Stimulated activated CD8-positive, alpha-beta memory T cell treated with anti-CD3 and anti-CD28 coated beads, Interleukin-15, amount 100 ng/mL, for 1 hour (primary cell): ENCODE results near the gene GALNTL6.
"Not testable (repeated sequence)": the region's sequence is repeated elsewhere in the genome, so short reads cannot be mapped to it uniquely, and the experiment has no call there.

ENCODE experiments used
- DNase-seq: peaks from one replicate; pipeline ENCODE4 v3.0.0-alpha.2; 2020; ENCODE audit warnings: low read depth

GALNTL6 gene

GRCh38 chr4:172393220-172393619 lies 580.0 kb downstream of the GALNTL6 start:
- no peak for DNase-seq

- no peak for DNase-seq
Measured at GRCh38 chr4:172404676-172405075, 591.5 kb downstream of the GALNTL6 start.

GRCh38 chr4:172410363-172410762 lies 597.2 kb downstream of the GALNTL6 start:
- DNase-seq, result no peak

GRCh38 chr4:172411149-172411548 lies 597.9 kb downstream of the GALNTL6 start:
- DNase-seq, result no peak

- DNase-seq, result no peak
Measured at GRCh38 chr4:172412851-172413580, 599.8 kb downstream of the GALNTL6 start.

GRCh38 chr4:172428979-172429378 lies 615.8 kb downstream of the GALNTL6 start:
- DNase-seq, result not testable (repeated sequence)

GRCh38 chr4:172480471-172480870 lies 667.3 kb downstream of the GALNTL6 start:
- DNase-seq, result no peak

GRCh38 chr4:172481802-172482508 lies 668.8 kb downstream of the GALNTL6 start:
- DNase-seq, result no peak

- no peak for DNase-seq
Measured at GRCh38 chr4:172485007-172485406, 671.8 kb downstream of the GALNTL6 start.

GRCh38 chr4:172486531-172486930 lies 673.3 kb downstream of the GALNTL6 start:
- DNase-seq, result no peak

- no peak for DNase-seq
Measured at GRCh38 chr4:172489861-172490260, 676.7 kb downstream of the GALNTL6 start.

GRCh38 chr4:172495769-172496168 lies 682.6 kb downstream of the GALNTL6 start:
- DNase-seq, result no peak

GRCh38 chr4:172497321-172497720 lies 684.1 kb downstream of the GALNTL6 start:
- DNase-seq, result no peak

- DNase-seq, result no peak
Measured at GRCh38 chr4:172514011-172514410, 700.8 kb downstream of the GALNTL6 start.

GRCh38 chr4:172514801-172515200 lies 701.6 kb downstream of the GALNTL6 start:
- no peak for DNase-seq

- no peak for DNase-seq
Measured at GRCh38 chr4:172515266-172515879, 702.2 kb downstream of the GALNTL6 start.

GRCh38 chr4:172517391-172517790 lies 704.2 kb downstream of the GALNTL6 start:
- DNase-seq, result no peak

GRCh38 chr4:172521248-172521647 lies 708.0 kb downstream of the GALNTL6 start:
- DNase-seq, result no peak

GRCh38 chr4:172521680-172522079 lies 708.5 kb downstream of the GALNTL6 start:
- no peak for DNase-seq

GRCh38 chr4:172543249-172543648 lies 730.0 kb downstream of the GALNTL6 start:
- DNase-seq, result no peak

GRCh38 chr4:172546782-172547181 lies 733.6 kb downstream of the GALNTL6 start:
- DNase-seq, result no peak

GRCh38 chr4:172547724-172548123 lies 734.5 kb downstream of the GALNTL6 start:
- DNase-seq, result no peak

- no peak for DNase-seq
Measured at GRCh38 chr4:172553216-172553615, 740.0 kb downstream of the GALNTL6 start.
